Activated T-cell treated with anti-CD3 and anti-CD28 coated beads for 24 hours (primary cell): Measurements from ENCODE around the gene GRM1.

Source experiments
- DNase-seq: peaks from one replicate; pipeline ENCODE4 v3.0.0-alpha.2; 2020; ENCODE audit warnings: low read depth

GRM1 gene

DNA sequence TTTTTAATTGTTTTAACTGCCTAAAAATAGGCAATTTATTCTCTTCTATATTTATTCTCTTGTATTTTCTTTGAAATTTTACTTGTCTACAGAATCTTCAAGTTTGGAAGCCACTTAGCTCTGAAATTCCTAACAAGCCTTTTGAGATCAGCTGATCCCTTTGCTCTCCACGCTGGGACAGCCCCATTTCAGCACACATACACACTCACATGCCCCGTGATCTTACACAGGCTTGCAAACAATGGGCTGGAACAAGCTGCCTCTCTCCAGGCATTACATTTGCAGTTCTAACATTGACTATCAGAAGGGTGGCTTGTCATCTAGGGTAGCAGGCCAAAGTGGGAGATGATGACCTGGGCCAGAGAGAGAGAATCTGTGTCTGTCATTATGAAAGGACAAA, 452.7 kb downstream of the GRM1 start:
- no peak for DNase-seq

DNA sequence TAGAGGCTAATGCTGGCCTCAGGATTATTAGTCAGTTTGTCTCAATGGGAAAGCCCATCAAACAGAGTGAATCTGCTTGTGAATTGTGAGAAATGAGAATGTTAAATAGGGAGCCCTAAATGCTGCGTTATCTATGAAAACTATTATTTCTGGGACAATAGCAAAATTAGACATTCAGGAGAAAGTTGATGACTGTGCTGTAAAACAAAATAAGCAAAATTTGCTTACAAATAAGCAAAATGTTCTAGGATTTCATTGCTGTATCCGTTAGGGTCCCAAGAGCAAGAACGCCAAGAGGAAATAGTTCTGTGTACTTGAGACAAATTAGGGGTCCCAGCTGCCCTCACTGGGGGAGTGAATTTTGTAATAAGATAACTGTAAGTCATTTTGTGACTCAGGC, 455.5 kb downstream of the GRM1 start:
- DNase-seq: no peak
